RCC 7860 (cell line): Measurements from ENCODE around the gene TAF10.
A peak's percentile ranks its signal among the peaks of the same experiment; 100 is the strongest.

Experiments
- DNase-seq: peaks from one replicate; pipeline ENCODE4 v3.0.0-alpha.2; 2015; ENCODE audit warnings: low spot score
- FAIRE-seq: peaks from 2 replicates; lab custom pipeline; 2012; peaks lifted over from hg19 to GRCh38; lab: Jason Lieb, UNC

The TAF10 gene

DNA sequence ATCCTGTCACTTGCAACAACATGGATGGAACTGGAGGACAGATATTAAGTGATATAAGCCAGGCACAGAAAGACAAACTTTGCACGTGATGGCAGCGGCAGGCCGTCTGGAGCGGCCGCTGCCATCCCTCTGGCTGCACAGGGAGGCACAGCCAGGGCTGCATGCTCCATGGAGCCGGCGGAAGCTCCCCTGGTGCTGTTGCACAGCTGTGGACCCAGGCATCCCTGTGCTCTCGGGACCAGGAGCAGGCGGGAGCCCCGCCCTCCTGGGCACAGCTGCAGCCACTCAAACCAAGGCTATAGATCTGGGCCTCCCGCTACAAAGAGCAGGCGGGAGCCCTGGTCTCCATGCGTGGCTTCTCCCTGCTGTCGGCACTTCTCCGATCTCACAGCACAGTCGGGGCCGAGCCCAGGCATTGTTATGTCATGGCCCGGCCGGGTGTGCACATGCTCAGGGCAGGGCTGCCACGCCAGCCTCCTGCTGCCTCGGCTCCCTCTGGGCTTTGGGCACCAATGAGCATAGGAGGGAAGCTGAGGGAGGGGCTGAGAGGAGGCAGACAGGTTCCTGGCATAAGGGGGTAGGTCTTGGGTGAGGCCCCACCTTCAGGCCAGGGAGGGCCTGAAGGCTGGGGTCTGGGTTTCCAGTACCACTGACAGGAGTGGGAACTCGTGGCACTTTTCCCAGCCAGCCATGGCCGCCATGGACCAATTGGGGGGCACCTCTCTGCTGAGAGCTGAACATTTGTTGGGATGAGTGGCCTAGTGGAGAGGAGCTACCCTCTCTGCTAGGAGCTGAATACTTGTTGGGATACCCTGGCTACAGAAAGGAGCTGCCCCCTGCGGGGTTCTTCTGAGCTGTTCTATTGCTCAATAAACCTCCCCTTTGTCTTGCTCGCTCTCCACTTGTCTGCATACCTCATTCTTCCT lies 25.3 kb downstream of the TAF10 start:
- DNase-seq (no peak), FAIRE-seq (no peak)

DNA sequence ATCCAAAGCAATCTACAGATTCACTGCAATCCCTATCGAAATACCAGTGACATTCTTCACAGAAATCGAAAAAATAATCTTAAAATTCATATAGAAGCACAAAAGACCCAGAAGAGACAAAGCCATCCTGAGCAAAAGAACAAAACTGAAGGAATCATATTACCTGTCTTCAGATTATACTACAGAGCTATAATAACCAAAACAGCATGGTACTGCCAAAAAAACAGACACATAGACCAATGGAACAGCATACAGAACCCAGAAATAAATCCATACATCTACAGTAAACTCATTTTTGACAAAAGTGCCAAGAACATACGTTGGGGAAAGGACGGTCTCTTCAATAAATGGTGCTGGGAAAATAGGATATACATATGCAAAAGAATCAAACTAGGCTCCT lies 27.5 kb downstream of the TAF10 start:
- FAIRE-seq, result no peak

DNA sequence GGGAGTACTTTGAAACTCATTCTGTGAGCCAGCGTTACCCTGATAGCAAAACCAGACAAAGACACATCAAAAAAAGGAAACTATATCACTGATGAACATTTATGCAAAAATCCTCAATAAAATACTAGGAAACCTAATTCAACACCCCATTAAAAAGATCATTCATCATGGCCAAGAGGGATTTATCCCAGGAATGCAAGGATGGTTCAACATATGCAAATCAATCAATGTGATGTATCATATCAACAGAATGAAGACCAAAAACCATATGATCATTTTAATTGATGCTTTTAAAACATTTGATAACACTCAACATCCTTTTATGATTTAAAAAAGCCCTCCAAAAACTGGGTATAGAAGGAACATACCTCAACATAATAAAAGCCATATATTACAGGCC lies 28.4 kb downstream of the TAF10 start:
- DNase-seq (no peak), FAIRE-seq (no peak)

More for the DNA sequence above, 27.5 kb downstream of the TAF10 start:
- DNase-seq, result no peak

DNA sequence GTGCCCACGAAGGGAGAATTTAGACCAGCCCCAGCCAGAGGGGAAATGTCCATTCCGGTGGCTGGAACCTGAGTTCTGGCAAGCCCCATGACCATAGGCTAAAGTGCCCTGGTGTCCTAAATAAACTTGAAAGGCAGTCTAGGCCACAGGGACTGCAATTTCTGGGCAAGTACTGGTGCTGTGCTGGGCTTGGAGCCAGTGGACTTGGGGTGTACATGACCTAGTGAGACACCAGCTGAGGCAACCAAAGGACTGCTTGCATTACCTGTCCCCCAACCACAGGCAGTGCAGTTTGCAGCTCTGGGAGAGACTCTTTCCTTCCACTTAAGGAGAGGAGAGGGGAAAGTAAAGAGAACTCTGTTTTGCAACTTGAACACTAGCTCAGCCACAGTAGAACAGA lies 32.3 kb downstream of the TAF10 start:
- no peak for DNase-seq
- FAIRE-seq, result no peak

DNA sequence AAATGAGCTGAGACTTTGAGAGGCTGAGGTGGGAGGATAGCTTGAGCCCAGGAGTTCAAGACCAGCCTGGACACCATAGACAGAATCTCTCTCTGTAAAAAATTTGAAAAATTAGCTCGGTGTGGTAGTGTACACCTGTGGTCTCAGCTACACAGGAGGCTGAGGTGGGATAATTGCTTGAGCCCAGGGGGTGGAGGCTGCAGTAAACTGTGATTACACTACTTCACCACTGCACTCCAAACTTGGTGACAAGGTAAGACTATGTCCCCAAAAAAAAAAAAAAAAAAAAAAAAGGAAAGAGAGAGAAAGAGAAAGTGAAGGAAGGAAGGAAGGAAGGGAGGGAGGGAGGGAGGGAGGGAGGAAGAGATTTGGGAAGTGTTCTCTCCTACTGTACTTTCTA lies 33.9 kb downstream of the TAF10 start:
- no peak for DNase-seq

DNA sequence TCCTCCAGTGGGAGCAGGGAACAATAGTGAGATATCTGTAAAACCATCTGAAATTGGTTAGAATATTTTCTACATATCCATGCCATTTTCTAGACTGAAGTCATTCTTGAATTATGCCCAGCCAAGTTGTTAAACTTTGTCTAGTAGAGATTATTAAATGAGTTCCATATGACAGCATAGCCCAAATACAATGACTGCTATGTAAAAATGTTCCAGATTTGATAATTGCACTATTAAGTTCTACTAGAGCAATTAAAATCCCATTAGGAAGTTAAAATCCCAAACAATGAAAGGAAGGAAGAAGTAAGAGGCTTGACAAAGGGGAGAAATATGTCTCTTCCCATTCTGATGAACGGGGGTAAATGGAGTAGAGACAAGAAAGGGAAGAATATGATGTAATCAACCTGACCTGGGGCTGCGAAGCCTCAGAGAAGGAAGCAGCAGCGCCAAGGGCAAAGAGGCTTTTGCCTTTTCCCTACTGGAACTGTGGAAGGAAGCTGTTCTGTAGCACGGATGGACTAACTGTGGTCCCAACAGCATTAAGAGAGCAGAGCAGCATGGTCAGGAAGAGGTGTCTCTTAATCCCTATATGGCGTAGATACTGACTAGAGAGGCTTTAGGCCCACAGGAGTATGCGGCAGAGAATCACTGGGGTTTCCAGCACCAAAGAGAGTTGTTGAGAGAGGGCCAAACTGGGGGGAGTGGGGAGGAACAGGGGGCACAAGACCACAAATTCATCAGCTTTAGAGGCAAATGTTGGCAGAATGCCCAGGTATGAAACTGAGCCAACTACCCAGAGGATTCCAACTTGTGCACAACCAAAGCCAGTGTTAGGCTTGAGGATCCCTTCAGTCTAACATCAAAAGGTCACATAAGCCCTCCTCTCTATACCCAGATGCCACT lies 35.3 kb downstream of the TAF10 start:
- DNase-seq (no peak), FAIRE-seq (no peak)

More for the DNA sequence above, 33.9 kb downstream of the TAF10 start:
- no peak for FAIRE-seq

DNA sequence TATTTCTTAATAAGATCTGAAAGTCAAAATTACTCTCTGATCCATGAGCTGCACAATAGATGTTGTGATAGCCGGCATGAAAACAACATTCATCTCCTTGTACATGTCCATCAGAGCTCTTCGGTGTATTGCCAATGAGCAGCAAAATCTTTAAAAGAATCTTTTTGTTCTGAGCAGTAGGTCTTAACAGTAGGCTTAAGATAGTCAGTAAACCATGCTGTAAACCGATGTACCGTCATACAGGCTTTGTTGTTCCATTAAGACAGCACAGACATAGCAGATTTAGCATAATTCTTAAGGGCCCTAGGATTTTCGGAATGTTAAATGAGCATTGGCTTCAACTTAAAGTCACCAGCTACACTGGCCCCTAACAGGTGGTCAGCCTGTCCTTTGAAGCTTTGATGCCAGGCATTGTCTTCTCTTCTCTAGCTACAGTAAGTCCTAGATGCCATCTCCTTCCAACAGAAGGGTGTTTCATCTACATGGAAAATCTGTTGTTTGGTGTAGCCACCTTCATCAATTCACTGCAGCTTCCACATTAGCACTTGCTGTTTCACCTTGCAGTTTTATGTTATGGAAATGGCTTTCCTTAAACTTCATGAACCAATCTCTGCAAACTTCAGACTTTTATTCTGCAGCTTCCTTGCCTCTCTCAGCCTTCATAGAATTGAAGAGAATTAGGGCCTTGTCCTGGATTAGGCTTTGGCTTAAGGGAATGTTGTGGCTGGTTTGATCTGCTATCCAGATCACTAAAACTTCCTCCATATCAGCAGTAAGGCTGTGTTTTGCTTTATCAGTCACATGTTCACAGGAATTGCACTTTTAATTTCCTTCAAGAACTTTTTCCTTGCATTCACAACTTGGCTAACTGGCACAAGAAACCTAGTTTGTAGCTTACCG lies 37.0 kb downstream of the TAF10 start:
- no peak for DNase-seq
- no peak for FAIRE-seq

DNA sequence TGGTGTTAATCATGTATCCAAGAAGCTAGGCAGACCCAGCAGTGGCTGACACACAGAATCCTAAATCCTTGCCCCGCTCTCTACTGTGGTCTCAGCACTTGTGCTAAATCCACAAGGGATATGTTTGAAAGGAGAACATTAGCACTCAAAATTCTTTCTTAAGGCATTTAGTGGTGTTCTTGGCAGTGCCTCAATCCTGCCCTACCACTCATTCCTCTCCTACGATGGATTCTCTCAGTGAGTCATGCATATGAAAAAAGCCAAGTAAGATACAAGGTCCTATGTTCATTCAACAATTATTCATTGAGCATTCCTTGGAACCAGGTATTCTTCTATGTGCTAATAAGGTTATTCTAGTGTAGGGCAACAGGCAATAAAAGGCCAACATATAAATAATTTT lies 39.8 kb downstream of the TAF10 start:
- FAIRE-seq, result no peak

DNA sequence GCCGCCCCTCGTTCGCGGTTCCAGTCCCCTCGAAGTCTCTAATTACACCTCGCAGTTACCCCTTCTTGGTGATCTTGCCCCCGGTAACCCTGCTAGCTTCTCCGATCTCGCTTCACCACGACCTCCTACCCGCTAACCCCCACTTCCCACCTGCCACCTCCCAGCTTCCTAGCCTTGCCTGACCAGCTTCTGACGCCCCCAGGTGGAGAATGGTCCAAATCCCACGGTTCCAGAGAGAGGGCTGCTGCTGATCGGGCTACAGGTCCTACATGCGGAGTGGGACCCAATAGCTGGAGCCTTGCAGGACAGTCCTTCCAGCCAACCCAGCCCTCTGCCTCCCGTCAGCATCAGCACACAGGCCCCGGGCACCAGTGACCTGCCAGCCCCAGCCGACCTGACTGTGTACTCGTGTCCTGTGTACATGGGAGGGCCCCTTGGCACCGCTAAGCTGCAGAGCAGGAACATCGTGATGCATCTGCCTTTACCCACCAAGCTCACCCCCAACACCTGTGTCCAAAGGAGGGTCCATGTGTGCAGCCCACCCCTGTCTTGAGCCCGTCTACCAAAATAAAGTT lies 40.5 kb downstream of the TAF10 start:
- DNase-seq (no peak), FAIRE-seq (no peak)

More for the DNA sequence above, 39.8 kb downstream of the TAF10 start:
- DNase-seq, result no peak

DNA sequence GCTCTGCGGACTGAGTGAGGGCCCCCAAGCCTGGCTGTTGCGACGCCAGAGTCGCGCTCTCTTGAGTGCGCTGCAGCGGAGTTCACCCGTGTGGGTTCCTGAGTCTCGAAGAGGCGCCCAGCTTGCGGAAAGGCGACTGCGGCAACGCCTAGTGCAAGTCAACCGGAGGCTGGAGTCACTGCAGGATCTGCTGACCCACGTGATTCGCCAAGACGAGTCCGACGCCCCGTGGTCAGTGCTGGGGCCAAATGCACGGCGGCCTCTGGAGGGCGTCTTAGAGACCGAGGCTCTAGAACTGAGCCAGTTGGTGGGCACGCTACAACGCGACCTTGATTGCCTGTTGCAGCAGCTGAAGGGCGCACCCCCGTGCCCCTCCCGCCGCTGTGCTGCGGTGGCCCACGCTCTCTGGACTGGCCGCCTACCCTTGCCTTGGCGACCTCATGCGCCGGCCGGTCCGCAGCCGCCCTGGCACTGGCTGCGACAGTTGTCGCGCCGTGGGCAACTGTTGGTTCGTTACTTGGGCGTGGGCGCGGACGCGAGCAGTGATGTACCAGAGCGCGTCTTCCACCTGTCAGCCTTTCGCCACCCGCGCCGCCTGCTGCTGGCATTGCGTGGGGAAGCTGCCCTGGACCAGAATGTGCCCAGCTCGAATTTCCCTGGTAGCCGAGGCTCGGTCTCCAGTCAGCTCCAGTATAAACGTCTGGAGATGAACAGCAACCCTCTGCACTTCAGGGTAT lies 41.2 kb downstream of the TAF10 start:
- no peak for FAIRE-seq
- no peak for DNase-seq

DNA sequence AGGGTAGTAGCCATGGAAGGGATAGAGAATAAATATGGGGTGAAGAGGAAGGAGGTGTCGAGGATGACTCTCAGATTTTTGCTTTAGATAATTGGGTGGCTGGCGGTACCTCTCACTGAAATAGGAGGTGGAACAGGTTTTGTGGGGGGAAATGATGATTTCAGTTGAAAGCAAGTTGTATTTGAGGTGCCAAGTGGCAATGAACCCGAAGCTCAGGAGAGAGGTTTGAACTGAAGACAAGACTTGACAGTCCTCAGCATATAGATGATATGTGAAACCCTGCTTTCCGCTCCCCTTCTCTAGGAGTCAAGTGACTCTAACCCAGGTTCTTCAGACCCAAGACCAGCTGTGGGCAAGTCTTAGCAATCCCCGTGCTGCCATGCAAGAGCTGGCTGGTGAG lies 42.3 kb downstream of the TAF10 start:
- FAIRE-seq (no peak), DNase-seq (no peak)

DNA sequence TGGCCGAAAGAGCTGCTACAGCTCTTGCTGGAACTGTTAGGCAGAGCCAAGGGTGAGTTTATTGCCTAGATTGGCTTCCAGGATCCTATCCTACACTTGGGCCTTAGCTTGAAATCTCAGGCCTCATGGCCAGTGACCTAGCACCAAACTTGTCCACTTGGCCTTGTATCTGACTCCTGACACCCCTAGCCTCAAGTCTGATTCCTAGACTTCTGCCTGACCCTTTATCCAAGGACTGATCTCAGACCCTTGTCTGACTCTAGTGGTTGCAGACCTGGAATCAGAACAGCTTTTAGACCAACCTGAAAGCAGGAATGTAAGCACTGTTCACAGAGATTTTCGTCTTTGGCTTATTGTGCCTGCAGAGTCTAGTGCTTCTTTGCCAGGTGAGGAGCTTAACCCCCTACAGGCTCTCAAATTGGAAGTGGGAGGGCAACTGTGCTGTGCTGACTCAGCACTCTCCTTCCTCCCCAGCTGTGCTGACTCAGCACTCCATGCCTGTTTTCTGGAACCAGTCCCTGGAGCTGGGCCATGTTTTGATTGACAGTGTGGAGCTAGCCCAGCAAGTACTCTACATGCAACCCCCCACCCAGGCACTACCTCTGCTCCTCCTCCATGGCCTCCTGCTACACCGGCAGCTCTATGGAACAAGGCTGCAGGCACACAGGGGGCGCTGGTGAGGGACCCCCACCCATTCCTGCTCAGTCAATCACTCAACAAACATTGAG lies 43.7 kb downstream of the TAF10 start:
- FAIRE-seq (no peak), DNase-seq (peak; percentile 51)

DNA sequence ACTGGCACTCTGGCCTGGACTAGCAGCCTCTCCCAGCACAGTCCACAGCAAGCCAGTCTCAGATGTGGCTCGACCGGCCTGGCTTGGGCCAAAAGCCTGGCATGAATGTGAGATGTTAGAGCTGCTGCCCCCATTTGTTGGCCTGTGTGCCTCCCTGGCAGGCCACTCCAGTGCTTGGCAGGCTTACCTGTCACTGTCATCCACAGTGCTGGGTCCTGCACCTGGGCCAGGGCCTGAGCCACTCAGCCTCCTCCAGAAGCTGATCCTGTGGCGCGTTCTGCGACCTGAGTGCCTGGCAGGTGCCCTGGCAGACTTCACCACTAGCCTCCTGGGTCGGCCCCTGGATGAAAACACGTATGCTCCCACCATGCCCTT lies 44.7 kb downstream of the TAF10 start:
- FAIRE-seq (no peak), DNase-seq (no peak)

DNA sequence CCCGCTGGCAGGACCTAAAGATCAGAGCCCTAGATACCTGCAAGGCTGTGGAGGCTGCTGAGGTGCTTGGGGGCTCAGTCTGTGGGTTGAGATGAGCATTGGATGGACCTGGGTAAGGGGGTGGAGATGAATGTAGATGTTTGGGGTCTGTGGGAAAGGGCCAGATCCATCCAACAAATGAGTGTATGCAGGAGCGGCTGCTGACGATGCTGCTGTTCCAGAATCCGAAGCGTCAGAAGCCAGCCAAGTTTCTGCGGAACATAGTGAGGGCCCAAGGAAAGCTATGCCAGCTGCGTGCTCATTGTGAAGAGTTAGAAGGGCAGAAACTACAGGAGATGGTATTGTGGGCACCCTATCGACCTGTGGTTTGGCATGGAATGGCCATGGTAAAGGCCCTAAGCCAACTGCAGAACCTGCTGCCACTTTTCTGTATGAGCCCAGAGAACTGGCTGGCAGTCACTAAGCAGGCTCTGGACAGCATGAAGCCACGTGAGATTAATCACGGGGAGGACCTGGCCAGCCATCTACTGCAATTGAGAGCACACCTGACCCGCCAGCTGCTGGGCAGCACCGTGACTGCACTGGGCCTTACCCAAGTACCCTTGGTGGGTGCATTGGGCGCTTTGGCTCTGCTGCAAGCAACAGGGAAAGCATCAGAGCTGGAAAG lies 45.2 kb downstream of the TAF10 start:
- DNase-seq (no peak), FAIRE-seq (no peak)

DNA sequence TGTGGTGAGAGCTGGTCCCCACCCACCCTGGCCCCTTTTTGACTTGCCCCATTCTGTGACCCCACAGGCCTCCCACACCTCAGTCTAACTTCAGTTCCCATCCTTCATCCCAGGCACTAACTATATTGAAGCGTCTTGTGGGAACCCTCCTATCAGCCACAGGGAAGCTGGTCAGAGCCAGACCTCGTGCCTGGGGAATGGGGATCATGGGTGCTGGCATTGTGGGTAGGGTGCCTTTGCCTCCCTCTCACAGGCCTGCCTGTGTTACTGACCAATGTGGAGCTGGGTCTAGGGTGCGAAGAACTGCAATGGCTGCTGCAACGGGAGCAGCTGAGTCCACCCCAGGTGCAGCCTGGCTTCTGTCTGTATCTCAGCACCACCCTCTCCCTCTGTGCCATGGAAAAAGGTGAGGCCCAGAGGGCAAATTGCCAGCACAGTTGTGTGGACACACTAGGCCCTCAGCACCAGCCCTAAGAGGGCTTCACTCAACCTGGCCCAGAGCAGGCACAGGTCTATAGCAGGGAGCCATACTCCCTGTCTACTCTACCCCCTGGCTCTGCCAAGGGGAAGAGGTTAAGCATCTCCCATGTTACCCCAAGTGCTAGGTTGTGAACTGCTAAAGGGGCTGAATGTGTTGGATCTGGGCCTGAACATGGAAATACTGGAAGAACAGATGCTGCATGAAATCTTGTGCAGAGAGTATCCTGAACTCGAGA lies 45.9 kb downstream of the TAF10 start:
- no peak for FAIRE-seq

DNA sequence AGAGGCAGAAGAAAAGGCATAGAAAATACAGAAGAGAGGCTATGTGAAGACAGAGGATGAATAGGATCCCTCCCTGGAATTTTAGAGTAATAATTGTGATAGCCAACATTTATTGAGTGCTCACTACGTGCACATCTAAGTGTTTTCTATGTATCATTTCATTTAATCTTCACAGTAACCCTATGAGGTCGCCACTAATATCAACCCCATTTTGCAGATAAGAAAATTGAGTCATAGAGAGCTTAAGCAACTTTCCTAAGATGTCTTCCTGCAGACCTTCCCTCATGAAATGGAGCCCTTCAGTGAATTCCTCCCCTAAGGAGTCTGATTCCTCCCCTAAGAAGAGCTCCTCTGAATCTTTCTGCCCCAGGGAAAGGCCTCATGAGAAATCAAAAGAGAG lies 46.7 kb downstream of the TAF10 start:
- FAIRE-seq (no peak), DNase-seq (no peak)

More for the DNA sequence above, 45.9 kb downstream of the TAF10 start:
- no peak for DNase-seq

DNA sequence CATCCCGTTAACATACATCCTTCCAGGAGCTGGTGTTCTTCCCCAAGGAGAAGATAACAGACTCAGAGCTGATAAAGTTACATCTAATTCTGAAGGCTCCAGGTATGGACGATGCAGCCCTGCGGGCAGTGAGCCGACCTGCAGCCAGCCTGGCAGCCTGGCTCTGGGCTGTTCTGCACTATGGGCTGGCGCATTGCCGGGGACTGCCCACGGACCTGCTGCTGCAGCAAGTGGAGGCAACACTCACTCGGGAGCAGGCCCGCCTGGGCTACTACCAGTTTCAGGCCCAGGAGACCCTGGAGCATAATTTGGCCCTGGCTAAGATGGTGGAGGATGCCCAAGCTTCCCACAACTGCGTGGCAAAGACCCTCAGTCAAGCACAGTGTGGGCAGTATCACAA lies 48.3 kb downstream of the TAF10 start:
- DNase-seq (no peak), FAIRE-seq (no peak)

DNA sequence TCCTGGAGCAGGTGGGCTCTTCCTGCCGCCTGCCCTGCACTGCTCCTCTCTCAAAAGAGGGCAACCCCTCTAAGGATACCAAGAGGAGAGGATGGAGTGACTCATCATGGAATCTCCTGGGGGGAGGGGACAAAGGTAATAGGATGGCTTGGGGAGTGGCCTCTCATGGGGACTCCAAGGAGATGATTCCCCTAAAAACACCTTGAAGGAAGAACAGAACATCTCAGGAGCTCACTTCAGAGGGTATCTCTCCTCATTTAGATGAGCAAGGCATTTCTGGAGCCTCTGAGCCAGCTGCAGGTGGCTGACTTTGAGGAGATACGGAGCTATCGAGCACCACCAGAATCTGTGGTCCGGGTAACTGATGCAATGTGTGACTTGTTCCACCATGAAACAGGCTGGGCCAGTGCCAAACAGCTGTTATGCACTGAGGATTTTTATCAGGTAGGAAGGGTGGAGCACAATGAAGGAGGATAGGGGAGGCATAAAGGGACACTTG lies 48.8 kb downstream of the TAF10 start:
- DNase-seq (no peak), FAIRE-seq (no peak)
